Measurements from ENCODE around the gene RBMX.
"Not testable (repeated sequence)": the region's sequence is repeated elsewhere in the genome, so short reads cannot be mapped to it uniquely, and the experiment has no call there.

The RBMX gene

DNA sequence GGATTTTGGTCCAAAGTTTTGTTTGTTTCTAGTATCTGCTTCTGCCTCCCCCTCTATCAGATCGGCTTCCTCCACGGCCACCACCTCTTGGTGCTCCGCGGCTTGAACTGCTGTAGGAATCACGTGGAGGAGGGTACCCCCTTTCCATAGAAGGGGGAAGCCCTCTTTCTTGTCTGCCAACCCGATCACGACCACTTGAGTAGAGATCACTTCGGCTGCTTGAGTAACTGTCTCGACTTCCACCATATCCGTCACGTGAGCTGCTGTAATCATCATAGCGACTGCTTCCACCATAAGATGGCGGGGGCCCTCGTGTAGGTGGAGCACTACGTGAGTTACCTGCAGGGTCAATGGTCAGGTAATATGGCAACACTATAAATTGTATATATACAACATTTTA, 6.4 kb downstream of the RBMX start:
- DNase-seq, result not testable (repeated sequence)

DNA sequence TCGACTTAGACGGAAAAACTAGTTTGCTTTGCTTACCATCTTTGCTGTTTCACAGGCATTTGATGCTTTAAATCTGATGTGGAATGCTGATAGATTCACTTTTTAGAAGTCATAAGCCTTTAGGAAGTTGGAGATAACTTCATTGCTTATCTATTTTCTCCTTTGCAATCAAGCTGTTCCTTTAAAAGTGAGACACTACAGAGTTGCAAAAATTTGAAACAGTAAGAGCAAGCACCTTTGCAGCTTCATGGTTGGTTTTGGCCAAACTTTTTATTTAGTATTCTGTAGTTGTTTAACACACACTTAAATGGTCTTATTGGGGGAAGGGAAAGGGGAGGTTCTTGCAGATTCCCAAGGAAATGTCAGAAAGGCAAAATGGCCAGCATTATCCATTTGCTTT, 7.3 kb downstream of the RBMX start:
- not testable (repeated sequence) for DNase-seq

DNA sequence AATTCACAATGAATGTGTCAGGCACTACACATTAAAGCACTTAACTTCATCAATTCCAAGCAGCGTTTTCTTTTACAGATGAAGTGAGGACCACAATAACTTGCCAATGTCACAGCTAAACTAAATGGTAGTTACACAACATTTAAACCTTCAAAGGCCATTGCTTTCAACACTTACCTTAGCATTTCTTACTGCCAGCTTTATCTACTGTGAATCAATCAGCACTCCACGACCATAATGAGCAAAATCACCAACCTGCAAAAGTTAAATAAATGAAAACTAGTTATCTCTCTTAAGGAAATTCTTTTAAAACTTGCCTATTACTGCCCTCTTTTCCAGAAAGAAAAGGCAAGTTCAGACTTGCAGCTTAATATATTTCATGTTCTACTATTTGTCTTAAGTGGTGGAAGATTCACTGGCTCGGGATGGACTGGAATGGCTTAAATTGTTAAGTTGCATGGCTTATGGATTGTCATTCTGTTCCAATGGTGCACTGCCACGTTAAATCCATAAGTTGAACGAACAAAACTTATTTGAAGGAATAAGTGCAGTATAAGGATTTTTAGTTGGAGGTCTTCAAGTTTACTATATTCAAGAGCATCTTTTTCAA, 8.3 kb downstream of the RBMX start:
- DNase-seq, result no peak

DNA sequence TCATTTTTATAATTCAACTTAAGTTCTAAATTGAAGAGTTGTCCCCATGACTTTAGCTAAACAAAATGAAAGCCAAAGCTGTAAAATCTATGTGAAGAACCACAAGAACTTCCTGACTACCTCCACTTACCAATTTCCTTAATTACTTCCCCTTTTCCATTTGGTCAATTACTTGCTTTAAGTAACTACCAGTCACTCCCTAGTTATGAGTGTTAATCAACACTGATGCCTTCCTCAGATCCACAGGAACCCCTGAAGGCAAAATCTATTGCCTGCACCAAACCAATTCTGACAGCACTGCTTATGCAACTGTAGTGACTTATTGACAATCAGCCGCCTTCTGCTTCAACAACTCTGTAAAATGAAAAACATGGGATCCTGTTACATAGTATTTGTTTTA, 10.5 kb downstream of the RBMX start:
- DNase-seq, result no peak

DNA sequence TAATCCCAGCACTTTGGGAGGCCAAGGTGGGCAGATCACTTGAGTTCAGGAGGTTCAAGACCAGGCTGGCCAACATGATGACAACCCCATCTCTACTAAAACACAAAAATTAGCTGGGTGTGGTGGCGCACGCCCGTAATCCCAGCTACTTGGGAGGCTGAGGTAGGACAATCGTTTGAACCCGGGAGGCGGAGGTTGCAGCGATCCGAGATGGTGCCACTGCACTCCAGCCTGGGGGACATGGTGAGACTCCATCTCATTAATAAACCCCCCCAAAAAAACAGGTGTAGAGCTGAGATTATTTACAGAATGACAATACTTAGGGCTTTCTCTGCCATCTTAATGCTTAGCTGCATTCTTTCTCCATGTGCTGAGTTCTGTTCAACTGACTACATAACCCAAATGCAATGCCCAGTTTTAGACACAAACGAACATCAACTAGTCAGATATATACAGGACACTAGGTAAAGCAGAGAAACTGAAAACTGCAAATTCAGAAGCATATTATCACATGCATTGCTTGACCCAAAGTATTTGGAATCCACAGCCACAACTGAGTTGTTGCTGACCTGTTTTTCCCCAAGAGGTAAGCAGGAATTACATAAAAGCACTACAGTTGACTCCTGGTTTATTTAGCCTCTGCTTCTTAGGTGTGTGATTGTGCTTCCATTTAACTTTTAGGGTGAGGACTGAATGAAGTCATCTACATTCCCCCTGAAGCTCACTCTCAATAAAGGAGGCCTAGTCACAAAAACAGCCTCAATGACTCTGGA, 12.1 kb downstream of the RBMX start:
- no peak for DNase-seq

DNA sequence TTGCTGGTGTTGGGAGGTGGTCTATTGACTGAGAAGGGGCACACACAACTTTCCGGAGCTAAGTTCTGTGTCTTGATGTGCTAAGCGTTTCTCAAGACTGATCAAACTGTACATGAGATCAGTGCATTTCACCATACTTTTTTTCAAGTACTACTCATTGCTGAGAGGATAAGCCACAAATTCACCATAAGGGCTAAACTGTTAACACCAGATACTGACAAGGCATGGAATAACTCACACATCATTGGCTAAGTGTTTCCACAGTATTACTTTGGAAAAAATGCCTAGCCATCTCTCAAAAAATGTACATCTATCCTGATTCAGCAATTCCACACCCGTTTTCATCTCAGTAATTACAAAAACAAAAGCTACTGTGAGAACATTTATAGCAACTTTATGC, 13.0 kb downstream of the RBMX start:
- no peak for DNase-seq

DNA sequence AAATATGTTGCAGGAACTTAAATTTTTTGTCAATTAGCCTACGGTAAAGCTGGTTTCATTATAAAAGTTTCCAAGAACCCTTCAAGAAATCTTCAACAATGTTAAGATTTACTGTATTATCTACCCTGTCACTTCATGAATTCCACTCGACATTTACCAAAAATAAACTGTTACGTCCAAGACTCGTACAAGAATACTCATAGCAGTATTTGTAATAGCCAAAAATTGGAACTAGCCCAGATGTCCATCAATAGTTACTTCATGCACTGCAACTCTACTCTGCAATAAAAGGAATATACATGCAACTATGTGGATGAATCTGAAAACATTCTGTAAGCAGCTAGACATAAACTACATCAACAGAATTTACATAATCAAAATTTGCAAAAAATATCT, 13.4 kb downstream of the RBMX start:
- DNase-seq, result no peak

DNA sequence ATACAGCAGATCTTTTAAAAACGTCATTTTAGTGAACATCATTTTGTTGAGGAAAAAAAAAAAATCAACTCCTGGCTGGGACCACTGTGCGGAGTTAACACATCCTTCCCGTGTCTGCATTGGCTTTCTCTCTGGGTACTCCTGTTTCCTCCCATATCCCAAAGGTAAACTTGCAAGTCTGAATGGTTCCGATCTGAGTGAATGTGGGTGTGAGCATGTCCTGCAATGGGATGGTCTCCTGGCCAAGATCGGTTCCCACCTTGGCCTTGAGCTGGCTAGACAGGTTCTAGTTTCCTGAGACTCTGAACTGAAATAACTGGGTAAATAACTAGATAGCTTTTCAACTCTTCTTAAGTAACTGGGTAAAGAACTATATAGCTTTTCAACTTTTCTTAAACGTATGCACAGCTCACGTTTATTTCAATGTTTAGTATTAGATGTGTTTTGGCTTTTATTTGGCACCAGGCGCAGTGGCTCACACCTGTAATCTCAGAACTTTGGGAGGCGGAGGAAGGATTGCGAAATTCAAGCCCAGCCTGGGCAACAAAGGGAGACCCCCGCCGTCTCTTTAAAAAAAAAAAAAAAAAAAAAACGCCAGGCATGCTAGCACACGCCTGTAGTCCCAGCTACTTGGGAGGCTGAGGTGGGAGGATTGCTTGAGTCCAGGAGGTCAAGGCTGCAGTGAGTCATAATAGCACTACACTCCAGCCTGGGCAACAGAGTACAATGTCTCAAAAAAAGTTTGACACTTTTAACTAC, 14.0 kb downstream of the RBMX start:
- no peak for DNase-seq

DNA sequence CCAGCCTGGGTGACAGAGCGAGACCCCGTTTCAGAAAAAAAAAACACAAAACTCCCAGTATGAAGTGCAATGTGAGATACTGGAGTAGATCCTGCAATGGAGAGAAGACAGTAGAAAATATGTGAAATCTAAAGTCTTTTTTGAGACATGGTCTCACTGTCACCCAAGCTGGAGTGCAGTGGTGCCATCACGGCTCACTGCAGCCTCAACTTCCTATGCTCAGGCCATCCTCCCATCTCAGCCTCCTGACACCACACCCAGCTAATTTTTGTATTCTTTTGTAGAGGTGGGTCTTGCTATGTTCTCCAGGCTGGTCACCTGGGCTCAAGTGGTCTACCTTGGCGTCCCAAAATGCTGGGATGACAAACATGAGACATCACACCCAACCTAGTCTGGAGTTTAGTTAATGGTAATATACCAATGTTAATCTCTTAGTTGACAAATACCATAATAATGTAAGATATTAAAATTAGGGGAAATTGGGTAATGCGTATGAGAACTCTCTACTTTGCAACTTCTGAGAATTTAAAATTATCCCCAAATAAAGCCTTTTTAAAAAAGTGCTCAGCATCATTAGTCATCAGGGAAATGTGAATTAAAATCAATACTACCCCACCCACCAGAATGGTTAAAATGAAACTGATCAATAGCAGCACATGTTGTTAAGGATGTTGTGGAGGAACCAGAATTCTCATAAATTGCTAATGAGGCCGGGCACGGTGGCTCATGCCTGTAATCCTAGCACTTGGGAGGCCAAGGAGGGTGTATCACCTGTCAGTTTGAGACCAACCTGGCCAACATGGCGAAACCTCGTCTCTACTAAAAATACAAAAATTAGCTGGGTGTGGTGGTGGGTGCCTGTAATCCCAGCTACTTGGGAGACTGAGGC, 15.0 kb downstream of the RBMX start:
- DNase-seq, result no peak

DNA sequence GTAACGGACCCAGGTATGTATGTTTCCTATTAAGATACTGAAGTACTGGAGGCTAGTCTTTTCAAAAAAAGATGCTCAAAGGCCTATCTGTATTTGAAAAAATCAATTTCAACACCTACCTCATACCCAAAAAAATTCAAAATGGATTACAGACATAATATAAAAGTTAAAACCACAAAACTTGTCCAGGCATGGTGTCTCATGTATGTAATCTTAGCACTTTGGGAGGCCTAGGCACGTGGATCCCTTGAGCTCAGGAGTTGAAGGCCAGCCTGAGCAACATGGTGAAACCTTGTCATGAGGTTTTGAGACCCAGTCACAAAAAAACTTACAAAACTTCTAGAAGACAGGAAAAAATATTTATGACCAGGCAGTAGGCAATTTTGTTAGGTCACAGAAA, 16.7 kb downstream of the RBMX start:
- DNase-seq, result no peak

DNA sequence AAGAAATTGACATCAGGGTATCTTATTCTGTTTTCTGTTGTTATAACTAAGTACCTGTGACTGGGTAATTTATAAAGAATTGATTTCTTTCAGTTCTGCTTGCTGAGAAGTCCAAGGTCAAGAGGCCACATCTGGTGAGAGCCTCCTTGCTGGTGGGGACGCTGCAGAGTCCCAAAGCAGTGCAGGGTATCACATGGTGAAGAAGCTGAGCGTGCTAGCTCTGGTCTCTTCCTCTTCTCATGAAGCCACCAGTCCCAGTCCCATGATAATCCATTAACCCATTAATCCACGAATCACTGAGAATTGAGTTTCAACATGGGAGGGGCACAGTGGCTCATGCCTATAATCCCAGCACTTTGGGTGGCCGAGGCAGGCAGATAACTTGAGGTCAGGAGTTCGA, 18.0 kb downstream of the RBMX start:
- no peak for DNase-seq

DNA sequence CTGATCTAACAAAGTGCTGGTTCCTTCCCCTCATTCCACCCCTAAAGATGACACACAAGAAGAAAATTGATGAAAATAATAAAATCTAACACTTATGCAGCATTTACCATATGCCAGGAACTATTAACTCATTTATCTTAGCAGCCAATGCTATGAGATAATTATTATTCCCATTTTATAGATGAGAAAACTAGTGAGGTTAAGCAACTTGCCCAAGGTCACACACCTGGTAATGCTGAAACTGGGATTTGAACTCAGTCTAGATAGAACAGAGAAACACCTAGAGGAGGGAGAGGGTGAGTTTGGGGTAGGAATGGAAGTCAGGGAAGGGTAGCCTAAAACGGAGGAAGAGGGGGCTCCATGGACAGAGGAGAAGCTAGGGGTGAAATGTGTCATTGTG, 18.6 kb downstream of the RBMX start:
- DNase-seq, result no peak

DNA sequence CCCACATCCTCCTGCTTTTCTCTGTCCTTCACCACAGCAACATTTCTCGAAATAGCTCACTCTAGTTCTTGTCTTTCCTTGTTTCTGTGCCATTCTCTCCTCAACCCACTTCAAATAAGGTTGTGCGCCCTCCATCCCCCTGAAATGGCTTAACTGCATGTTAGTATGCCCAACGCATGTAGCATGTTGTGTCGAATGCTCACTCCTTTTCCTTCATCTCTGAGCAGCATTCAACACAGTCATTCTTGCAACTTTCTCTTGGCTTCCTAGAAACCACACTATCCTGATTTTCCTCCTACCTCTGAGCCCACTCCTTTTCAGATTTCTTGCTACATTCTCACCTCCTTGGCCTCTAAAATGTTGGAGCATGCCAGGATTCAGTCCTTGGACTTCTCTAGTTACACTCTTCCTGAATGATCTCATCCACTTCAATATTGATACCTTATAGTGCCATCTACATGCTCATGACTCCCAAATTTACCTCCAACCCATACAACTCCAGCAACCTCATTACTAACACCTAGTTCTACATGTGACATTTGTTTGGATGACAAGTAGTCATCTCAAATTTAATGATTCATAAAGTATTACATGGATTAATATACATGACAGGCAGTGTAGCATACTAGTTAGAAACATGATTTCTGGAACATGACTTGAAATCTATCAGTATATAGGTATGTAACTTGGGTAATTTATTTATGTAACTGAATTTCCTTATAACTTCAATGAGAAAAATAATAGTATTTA, 22.3 kb downstream of the RBMX start:
- no peak for DNase-seq

DNA sequence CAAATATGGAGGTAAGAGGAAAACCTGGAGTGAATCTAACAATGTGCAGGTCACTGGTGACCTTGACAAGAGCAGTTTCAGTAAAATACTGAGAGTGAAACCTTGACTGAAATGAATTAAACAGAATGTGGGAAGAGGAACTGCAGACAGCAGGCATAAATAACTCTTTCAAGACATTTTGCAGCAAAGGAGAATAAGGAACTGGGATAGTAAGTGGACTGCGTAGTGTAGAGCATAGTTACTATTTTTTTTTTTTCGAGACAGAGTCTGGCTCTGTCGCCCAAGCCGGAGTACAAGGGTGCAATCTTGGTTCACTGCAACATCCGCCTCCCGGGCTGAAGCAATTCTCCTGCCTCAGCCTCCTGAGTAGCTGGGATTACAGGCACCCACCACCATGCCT, 24.0 kb downstream of the RBMX start:
- DNase-seq, result no peak

DNA sequence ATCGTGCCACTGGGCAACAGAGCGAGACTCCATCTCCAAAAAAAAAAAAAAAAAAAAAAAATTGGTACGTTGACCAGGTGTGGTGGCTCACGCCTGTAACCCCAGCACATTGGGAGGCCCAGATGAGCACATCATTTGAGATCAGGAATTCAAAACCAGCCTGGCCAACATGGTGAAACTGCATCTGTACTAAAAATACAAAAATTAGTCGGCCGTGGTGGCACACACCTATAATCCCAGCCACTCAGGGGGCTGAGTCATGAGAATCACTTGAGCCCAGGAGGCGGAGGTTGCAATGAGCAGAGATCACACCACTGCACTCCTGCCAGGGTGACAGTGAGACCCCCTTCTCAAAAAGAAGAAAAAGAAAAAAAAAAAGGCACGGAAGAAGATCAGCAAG, 24.5 kb downstream of the RBMX start:
- DNase-seq, result no peak

DNA sequence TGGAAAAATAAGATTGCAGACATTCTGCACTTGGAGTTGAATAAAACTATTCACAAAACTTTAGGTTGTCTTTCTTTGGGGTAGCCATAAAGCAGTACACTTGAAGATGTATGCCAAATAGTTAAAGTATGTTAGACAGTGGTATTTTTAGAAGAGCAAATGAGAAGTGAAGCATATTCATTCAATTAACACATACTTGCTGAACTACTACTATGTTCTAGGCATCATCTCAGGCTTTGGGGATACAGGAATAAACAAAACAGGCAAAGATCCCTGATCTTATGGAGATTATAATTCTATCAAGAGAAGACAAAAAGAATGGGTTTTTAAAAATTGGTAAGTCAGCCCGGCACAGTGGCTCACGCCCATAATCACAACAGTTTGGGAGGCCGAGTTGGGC, 29.0 kb downstream of the RBMX start:
- DNase-seq, result no peak

DNA sequence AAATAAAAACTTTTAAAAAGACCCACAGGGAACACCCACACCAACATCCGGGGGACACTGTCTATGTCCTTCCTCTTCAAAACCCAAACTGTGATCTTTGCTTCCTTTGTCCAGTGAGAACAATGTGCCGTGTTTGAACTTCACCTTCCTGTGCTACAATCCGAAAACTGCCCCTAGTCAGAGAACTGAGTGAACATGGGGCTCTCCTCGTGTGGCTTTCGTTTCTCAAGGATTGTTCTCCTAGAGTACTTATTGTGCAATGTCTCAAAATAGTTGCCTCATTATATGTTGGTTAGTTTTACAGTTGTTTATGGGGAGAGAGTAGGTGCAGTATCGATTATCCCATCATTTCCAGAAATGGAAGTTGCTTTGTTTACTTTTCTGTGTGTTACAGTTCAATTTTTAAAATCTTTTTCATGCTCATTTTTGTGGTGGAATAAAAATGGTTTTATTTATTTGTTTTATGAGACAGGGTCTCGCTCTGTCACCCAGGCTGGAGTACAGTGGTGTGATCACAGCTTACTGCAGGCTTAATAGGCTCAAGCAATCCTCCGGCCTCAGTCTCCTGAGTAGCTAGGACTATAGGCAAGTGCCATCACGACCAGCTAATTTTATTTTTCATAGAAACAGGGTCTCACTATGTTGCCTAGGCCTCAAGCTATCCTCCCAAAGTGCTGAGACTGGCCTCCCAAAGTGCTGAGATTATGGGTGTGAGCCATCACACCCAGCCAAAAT, 29.9 kb downstream of the RBMX start:
- no peak for DNase-seq

DNA sequence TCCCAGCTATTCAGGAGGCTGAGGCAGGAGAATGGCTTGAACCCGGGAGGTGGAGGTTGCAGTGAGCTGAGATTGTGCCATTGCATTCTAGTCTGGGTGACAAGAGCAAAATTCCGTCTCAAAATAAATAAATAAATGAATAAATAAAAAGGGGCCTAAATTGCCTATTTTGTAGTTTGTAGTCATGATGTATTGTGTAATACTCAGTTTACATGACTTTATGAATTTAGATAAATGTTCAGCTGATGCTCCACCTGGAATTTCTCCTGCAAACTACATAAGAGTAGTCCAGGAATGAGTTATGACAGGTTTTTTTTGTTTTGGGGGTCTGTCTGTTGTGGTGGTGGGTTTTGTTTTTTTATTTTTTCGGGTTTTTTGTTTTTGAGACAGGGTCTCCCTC, 31.1 kb downstream of the RBMX start:
- no peak for DNase-seq

DNA sequence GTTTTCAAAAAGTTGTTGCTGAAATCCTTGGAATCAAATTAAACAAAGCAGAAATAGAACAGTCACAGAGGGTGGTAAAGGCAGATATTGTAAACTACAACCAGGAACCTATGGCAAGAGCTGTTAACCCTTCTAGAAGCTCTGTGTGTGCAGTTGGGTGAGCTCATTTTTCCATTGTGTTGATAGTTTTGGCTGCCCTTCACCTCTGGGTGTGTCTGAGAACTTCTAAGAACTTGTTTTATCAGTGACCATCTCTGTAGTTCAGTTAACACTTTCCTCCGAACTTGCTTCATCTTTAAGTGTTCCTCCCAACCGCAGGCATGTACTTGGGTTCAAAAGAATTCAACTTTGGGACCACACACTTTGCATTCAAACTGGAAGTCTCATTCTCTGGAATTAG, 32.7 kb downstream of the RBMX start:
- DNase-seq, result no peak

DNA sequence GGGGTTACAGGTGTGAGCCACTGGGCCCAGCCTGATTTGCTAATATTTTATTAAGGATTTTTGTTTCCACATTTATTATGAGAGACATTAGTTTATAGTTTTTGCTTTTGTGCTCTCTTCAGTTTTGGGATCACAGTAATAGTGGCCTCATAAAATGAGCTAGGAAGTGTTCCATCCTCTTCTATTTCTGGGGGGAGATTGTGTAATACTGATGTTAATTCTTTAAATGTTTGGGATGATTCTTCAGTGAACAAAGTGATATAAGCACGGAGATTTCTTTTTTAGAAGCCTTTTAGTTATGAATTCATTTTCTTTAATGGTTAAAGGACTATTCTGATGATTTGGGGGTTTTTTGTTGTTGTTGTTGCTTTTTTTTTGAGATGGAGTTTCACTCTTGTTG, 41.3 kb downstream of the RBMX start:
- no peak for DNase-seq

DNA sequence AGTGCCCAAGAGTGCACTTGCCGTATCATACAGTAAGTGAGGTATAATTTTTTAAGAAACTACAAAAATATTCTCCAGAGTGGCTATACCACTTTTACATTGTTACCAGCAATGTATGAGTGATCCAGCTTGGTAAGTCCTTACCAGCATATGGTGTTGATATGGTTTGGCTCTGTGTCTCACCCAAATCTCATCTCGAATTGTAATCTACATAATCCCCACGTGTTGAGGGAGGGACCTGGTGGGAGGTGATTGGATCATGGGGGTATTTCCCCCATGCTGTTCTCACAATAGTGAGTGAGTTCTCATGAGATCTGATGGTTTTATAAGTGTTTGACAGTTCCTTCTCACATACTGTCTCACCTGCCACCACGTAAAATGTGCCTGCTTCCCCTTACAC, 44.8 kb downstream of the RBMX start:
- no peak for DNase-seq

DNA sequence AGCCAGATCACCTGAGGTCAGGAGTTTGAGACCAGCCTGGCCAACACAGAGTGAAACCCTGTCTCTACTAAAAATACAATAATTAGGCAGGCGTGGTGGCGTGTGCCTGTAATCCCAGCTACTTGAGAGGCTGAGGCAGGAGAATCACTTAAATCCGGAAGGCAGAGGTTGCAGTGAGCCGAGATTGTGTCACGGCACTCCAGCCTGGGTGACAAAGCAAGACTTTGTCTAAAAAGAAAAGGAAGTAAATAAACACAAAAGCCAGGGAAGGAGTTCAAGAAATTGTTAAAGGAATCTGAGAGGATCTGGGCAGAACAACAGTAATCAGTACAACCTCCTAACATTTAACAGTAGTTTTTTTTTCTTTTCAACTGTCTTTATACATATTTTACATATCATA, 51.1 kb downstream of the RBMX start:
- no peak for DNase-seq
